CD4-positive, CD25-positive, alpha-beta regulatory T cell (primary cell): Measurements from ENCODE around the gene MTIF2. TPM values are rescaled to one million over a fixed set of nuclear protein-coding genes. Genes with fewer than 3 reads are reported as not detected.

Source experiments
- ATAC-seq, 2 donors: fragments of 150-1000 bp; cut with Tn5 transposase; one replicate each; pipeline ENCODE4 v1.10.0; 2021; ENCODE audit warnings: low read depth in 2 of 2, moderate number of reproducible peaks in 2 of 2, moderate library complexity in 1 of 2
- DNase-seq, 3 donors: peaks; one replicate each; pipeline versions ENCODE4 v3.0.0 to v3.0.0-alpha.2; 2012 to 2022; ENCODE audit warnings: mixed read lengths in 1 of 3
- H3K27ac ChIP-seq: one replicate; pipeline ENCODE4 v1.7.0; 2013; ENCODE audit warnings: mild to moderate bottlenecking, low read length; ENCODE audit not compliant: insufficient read depth, poor library complexity, severe bottlenecking
- H3K27me3 ChIP-seq: one replicate; pipeline ENCODE4 v1.7.0; 2013; ENCODE audit warnings: low read length; ENCODE audit not compliant: control insufficient read depth, insufficient read depth
- H3K36me3 ChIP-seq: one replicate; pipeline ENCODE4 v1.7.0; 2013; ENCODE audit warnings: mild to moderate bottlenecking, low read length, moderate library complexity; ENCODE audit not compliant: control insufficient read depth, insufficient read depth
- H3K4me1 ChIP-seq: 2 replicates; pipeline ENCODE4 v1.7.0; 2013; ENCODE audit warnings: mild to moderate bottlenecking, low read length; ENCODE audit not compliant: insufficient read depth, control insufficient read depth, poor library complexity, severe bottlenecking
- H3K4me3 ChIP-seq: one replicate; pipeline ENCODE4 v1.7.0; 2013; ENCODE audit warnings: low read depth, mild to moderate bottlenecking, low read length, moderate library complexity
- H3K9me3 ChIP-seq, 2 experiments: 1 replicate in 1 of 2; 2 replicates in 1 of 2; pipeline ENCODE4 v1.7.0; 2013; ENCODE audit warnings: low read length in 2 of 2, mild to moderate bottlenecking in 1 of 2, moderate library complexity in 1 of 2; ENCODE audit not compliant: control insufficient read depth in 2 of 2
- H3K27ac Mint-ChIP-seq, 3 donors: one replicate each; pipeline ENCODE4 v1.8.0; 2020 to 2022; ENCODE audit warnings: mild to moderate bottlenecking in 3 of 3, mixed read lengths in 3 of 3, moderate library complexity in 2 of 3
- H3K27me3 Mint-ChIP-seq: one replicate; pipeline ENCODE4 v1.8.0; 2022; ENCODE audit warnings: mild to moderate bottlenecking, mixed read lengths
- H3K36me3 Mint-ChIP-seq: one replicate; pipeline ENCODE4 v1.8.0; 2020; ENCODE audit warnings: mixed read lengths
- H3K4me1 Mint-ChIP-seq, 4 donors: one replicate each; pipeline ENCODE4 v1.8.0; 2020 to 2022; ENCODE audit warnings: mixed read lengths in 4 of 4, mild to moderate bottlenecking in 1 of 4
- H3K4me3 Mint-ChIP-seq, 4 donors: one replicate each; pipeline ENCODE4 v1.8.0; 2020 to 2022; ENCODE audit warnings: mild to moderate bottlenecking in 4 of 4, mixed read lengths in 4 of 4, moderate library complexity in 3 of 4
- H3K9me3 Mint-ChIP-seq, 7 donors: one replicate each; pipeline ENCODE4 v1.8.0; 2020 to 2022; ENCODE audit warnings: mixed read lengths in 7 of 7, mild to moderate bottlenecking in 3 of 7, moderate library complexity in 2 of 7
- polyA plus RNA-seq, 4 donors: library from polyadenylated mRNA; unstranded; fragments of 300-500 nt; fragmentation: Illumina TruSeq; gene quantifications; one replicate each; pipeline ENCODE4 v1.2.3, GENCODE V29; 2021
- total RNA-seq: library from RNA; stranded (reverse); gene quantifications from one replicate; pipeline ENCODE4 v1.2.3, GENCODE V29; 2022

The MTIF2 gene, protein sequence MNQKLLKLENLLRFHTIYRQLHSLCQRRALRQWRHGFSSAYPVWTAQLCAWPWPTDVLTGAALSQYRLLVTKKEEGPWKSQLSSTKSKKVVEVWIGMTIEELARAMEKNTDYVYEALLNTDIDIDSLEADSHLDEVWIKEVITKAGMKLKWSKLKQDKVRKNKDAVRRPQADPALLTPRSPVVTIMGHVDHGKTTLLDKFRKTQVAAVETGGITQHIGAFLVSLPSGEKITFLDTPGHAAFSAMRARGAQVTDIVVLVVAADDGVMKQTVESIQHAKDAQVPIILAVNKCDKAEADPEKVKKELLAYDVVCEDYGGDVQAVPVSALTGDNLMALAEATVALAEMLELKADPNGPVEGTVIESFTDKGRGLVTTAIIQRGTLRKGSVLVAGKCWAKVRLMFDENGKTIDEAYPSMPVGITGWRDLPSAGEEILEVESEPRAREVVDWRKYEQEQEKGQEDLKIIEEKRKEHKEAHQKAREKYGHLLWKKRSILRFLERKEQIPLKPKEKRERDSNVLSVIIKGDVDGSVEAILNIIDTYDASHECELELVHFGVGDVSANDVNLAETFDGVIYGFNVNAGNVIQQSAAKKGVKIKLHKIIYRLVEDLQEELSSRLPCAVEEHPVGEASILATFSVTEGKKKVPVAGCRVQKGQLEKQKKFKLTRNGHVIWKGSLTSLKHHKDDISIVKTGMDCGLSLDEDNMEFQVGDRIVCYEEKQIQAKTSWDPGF
- total RNA-seq (21.3 TPM), polyA plus RNA-seq (10 to 100 TPM; 13.8 to 16.1 (median 15.1) TPM)

DNA sequence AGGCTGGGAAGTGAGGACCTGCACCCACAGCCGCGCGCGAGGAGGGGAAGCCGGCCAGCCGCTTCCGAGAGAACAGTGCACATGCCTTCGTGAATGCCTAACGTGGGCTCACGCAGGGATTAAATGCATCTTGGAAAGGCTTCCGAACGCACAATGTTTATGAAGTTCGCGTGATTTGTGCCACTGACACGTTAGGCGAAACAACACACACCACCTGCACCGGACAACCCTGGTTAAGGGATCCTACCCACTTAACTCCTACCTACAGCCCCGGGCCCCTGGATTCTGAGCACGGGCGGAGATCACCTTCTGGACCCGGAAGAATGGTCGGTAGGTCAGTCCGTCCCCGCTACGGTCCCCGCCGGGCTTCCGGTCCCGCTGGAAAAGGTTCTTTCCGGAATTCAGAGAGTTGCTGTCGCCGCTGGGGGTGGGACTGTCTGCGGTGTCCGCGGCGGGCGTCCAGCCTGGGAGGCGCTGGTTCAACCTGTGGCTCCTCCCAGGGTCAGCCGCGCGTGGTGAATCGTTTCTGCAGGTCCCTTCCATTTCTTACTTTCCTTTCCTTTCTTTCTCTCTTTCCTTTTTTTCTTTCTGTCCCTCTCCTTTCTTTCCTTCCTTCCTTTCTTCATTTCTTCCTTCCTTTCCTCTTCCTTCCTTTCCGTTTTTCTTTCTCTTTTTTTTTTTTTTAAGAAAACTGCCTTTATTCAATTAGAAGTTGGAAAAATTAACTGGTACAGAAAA lies at the start of gene MTIF2:
MTIF2 (minus strand) TSS at position 325 of the 738 bp plus-strand sequence. CDS start 5,373 bp downstream, outside the sequence.
- Histone ChIP-seq H3K9me3 (no peaks in the 10 kb centered on the region), H3K27me3 (no peaks in the 10 kb centered on the region), H3K4me3 (peak within 1 kb of the TSS; percentile 97), H3K27ac (peak within 1 kb of the TSS; percentile 84), H3K36me3 (peaks cover 4% of the 10 kb centered on the region), H3K4me1 (peaks cover 13% of the 10 kb centered on the region)
- Mint-ChIP-seq H3K9me3 (no peaks in the 10 kb centered on the region), H3K27me3 (peaks cover 8% of the 10 kb centered on the region), H3K27ac (peak within 1 kb of the TSS; percentile 94 to 98 (median 98)), H3K4me3 (peak within 1 kb of the TSS; percentile 95 to 99 (median 96)), H3K36me3 (no peaks in the 10 kb centered on the region), H3K4me1 (peaks cover 7 to 37% (median 21%) of the 10 kb centered on the region in 4 donors)
- ATAC-seq (peak; percentile 87 to 88), DNase-seq (peak; percentile 77 to 93 (median 83))

DNA sequence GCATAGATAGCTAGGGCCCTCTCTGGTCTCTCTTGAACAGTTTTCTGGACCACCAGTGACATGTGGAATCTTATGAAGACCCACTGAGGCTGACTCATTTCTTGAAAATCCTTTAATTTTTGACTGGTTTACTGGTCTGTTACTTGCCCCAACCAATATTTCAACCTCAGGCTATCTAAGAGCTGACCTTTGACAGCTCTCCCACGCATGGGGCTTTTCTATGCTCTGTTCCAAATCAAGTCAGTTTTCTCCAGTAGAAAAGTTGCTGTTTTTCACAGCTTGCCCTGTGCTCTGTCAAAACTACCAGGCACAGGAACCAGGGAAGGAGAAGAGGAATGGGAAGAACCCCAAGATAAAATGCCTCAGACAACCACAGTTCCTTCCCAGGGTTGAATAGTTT lies 46.0 kb upstream of the MTIF2 start:
- Mint-ChIP-seq H3K27me3 (no peaks in the 10 kb centered on the region), H3K9me3 (no peaks in the 10 kb centered on the region), H3K4me3 (no peak overlapping the region), H3K27ac (peak overlapping the region in 1 of 3 donors; percentile 44), H3K4me1 (peaks cover 0 to 9% (median 3%) of the 10 kb centered on the region in 4 donors), H3K36me3 (peaks cover 12% of the 10 kb centered on the region)
- Histone ChIP-seq H3K4me1 (no peaks in the 10 kb centered on the region), H3K4me3 (no peak overlapping the region), H3K36me3 (peaks cover 2% of the 10 kb centered on the region), H3K9me3 (no peaks in the 10 kb centered on the region), H3K27me3 (no peaks in the 10 kb centered on the region), H3K27ac (no peak overlapping the region)
- DNase-seq (no peak), ATAC-seq (no peak)

DNA sequence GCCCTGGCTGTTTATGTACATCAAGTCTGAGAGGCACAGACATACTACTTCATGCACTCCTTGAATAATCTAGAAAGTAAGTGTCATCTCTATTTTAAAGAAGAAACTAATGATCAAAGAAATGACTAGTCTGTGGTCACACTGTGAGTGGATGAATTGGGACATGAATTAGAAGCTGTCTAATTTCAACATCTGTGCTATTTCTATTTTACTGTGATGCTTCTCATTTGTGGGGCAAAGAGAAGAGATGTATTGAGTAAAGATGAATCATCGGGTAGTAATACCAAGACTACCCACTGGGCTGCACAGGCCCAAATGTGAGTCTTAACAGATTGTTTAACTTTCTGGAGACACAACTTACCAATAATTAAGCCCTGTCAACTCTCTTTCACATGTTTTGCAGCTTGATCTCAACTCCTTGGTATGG lies 42.4 kb upstream of the MTIF2 start:
- H3K27ac Mint-ChIP-seq, result no peak overlapping the region
- peak; percentile 31 to 56 for ATAC-seq
- no peaks in the 10 kb centered on the region for H3K9me3 ChIP-seq

DNA sequence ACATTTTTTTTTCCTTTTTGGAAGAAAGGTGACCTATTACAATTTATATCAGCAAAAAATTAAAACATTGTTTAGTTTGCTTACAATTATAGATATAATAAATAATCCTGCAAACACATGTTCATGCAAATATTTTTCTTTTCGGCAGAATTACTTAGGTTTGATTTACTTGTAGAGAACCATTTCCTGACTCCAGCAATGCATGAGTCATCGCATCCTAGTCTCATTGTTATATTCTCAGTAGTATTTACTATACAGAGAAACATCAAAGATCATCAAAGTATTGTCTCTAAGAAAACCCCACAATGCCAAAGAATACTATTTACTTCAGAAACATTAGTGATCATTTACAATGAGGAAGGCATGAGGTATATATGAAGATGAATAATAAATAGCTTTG lies 40.4 kb upstream of the MTIF2 start:
- no peak overlapping the region for H3K27ac Mint-ChIP-seq
- H3K4me3 ChIP-seq, result no peak overlapping the region
- no peak overlapping the region for H3K4me3 Mint-ChIP-seq
- no peaks in the 10 kb centered on the region for H3K27me3 Mint-ChIP-seq
- DNase-seq (peak in 1 of 3 donors; percentile 24), ATAC-seq (no peak)
- H3K27ac ChIP-seq, result no peak overlapping the region
- H3K27me3 ChIP-seq, result no peaks in the 10 kb centered on the region
- H3K36me3 ChIP-seq, result no peaks in the 10 kb centered on the region
- H3K4me1 Mint-ChIP-seq, result peaks cover 0 to 9% (median 6%) of the 10 kb centered on the region in 4 donors
- no peaks in the 10 kb centered on the region for H3K9me3 ChIP-seq
- H3K4me1 ChIP-seq, result no peaks in the 10 kb centered on the region
- no peaks in the 10 kb centered on the region for H3K9me3 Mint-ChIP-seq
- H3K36me3 Mint-ChIP-seq, result peaks cover 11% of the 10 kb centered on the region

More for the DNA sequence above, 42.4 kb upstream of the MTIF2 start:
- Mint-ChIP-seq H3K4me3 (no peak overlapping the region), H3K4me1 (peaks cover 0 to 9% (median 6%) of the 10 kb centered on the region in 4 donors), H3K36me3 (peaks cover 15% of the 10 kb centered on the region), H3K27me3 (no peaks in the 10 kb centered on the region), H3K9me3 (no peaks in the 10 kb centered on the region)
- peak in 1 of 3 donors; percentile 44 for DNase-seq
- no peak overlapping the region for H3K4me3 ChIP-seq
- H3K27ac ChIP-seq, result no peak overlapping the region
- H3K27me3 ChIP-seq, result no peaks in the 10 kb centered on the region
- no peaks in the 10 kb centered on the region for H3K4me1 ChIP-seq
- no peaks in the 10 kb centered on the region for H3K36me3 ChIP-seq

DNA sequence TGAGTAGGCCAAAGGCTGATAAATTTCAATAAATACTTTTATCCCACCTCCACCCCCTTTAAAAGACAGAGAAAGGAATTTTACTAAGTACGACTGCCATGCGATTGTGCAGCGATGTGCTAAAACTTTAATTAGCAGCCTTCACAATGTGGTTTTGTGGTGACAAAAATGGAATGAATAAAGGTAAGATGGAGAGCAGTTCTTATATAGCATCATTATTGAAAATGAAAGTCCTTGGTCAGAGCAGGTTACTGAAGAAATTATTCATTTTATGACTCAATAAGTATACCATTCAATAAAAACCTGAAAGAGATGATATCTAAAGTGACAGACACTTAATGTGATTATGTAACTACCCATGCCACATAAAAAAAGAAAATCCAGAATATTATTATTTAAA lies 33.2 kb upstream of the MTIF2 start:
- Mint-ChIP-seq H3K36me3 (no peaks in the 10 kb centered on the region), H3K27me3 (peaks cover 4% of the 10 kb centered on the region), H3K4me3 (no peak overlapping the region), H3K27ac (no peak overlapping the region), H3K4me1 (peaks cover 0 to 7% (median 4%) of the 10 kb centered on the region in 4 donors), H3K9me3 (no peaks in the 10 kb centered on the region)
- Histone ChIP-seq H3K27me3 (no peaks in the 10 kb centered on the region), H3K4me1 (peaks cover 3% of the 10 kb centered on the region), H3K9me3 (no peaks in the 10 kb centered on the region), H3K36me3 (no peaks in the 10 kb centered on the region), H3K4me3 (no peak overlapping the region), H3K27ac (no peak overlapping the region)
- ATAC-seq (peak in 1 of 2 donors; percentile 28), DNase-seq (peak in 1 of 3 donors; percentile 38)

DNA sequence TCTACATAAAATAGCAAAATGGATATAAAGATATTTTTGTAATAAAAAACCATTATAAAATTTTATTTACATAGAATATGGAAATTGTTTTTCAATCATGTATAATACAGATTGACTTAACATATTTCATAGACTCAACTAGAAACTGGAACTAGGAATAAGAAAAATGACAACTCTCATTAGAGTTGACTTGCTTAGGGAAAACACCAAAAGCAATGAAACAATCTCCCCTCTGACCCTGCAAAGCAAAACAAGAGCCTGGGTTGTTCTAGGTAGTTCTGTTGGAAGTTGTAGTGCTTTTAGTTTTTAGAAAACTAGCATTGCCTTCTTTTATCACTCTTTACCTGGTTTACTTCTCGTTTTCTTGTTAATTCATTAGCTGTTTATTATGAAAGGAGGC lies 32.2 kb upstream of the MTIF2 start:
- H3K27me3 ChIP-seq, result no peaks in the 10 kb centered on the region

DNA sequence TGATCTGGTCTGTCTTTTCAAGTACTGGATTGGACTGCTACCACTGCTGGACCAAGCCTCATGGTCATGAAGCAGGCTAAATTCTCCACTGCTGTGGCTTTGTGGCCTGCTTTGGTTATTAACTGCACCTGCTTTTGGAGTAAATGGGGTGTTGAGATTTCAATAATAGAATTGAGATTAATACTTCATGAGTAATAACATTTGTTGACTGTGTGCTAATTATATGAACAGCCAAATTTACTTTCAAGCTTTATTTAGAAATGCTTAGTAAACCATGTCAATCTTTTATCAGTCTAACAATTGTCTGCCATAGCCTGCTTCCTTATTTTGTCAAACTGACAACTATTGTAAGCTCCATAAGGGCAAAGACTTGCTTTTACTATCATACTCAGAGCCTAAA lies 27.4 kb upstream of the MTIF2 start:
- H3K27ac ChIP-seq, result no peak overlapping the region
- no peaks in the 10 kb centered on the region for H3K36me3 ChIP-seq
- DNase-seq (no peak), ATAC-seq (no peak)
- H3K4me3 Mint-ChIP-seq, result no peak overlapping the region
- H3K4me3 ChIP-seq, result no peak overlapping the region
- H3K4me1 ChIP-seq, result no peaks in the 10 kb centered on the region
- H3K4me1 Mint-ChIP-seq, result peaks cover 7 to 13% (median 8%) of the 10 kb centered on the region in 4 donors
- peaks cover 6% of the 10 kb centered on the region for H3K36me3 Mint-ChIP-seq
- H3K27me3 Mint-ChIP-seq, result no peaks in the 10 kb centered on the region
- no peaks in the 10 kb centered on the region for H3K9me3 ChIP-seq
- no peaks in the 10 kb centered on the region for H3K9me3 Mint-ChIP-seq
- no peak overlapping the region for H3K27ac Mint-ChIP-seq
- no peaks in the 10 kb centered on the region for H3K27me3 ChIP-seq

More for the DNA sequence above, 32.2 kb upstream of the MTIF2 start:
- Histone ChIP-seq H3K4me3 (no peak overlapping the region), H3K9me3 (no peaks in the 10 kb centered on the region), H3K27ac (no peak overlapping the region), H3K36me3 (no peaks in the 10 kb centered on the region), H3K4me1 (peaks cover 3% of the 10 kb centered on the region)
- Mint-ChIP-seq H3K4me3 (no peak overlapping the region), H3K9me3 (no peaks in the 10 kb centered on the region), H3K27ac (no peak overlapping the region), H3K36me3 (no peaks in the 10 kb centered on the region), H3K27me3 (peaks cover 4% of the 10 kb centered on the region), H3K4me1 (peaks cover 0 to 7% (median 4%) of the 10 kb centered on the region in 4 donors)
- DNase-seq, result no peak
- ATAC-seq, result no peak
